ENCODE measurements around the gene KCNA5.

DNA sequence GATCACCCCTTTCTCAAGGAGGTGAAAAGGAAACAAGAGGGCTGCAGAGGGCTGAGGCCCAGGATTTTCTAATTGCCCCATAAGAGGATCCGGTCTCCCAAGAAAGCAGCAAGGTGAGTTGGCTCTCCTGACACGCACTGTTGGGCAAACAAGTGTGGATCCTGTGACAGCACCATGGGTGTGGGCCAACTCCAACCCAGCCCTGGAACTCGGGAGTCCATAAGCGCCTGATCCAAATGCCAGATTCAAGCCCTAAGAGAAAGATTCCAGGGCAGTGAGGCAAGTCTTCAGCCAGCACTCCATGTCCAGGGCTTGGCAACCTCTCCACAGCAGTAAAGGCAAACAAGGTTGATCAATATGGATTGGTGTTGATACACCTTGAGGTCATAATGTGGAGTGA, 33.1 kb downstream of the KCNA5 start:
- TF ChIP-seq ZNF446 (CRISPR knock-in tag; IDR thresholded peaks at IDR 0.05) (no peak), TCF7 (IDR thresholded peaks at IDR 0.05; ENCODE audit: low read depth) (no peak), ZNF672 (CRISPR knock-in tag; IDR thresholded peaks at IDR 0.05) (no peak), SP1 (IDR thresholded peaks at IDR 0.05) (no peak), SP1 (CRISPR knock-in tag; IDR thresholded peaks at IDR 0.05) (no peak), ZNF431 (CRISPR knock-in tag; IDR thresholded peaks at IDR 0.05; ENCODE audit: borderline replicate concordance, low read depth) (no peak), TAF1 (CRISPR knock-in tag; IDR thresholded peaks at IDR 0.05) (no peak), ZNF572 (CRISPR knock-in tag; IDR thresholded peaks at IDR 0.05) (no peak), ZNF792 (CRISPR knock-in tag; IDR thresholded peaks at IDR 0.05) (no peak), SSRP1 (CRISPR knock-in tag; IDR thresholded peaks at IDR 0.05) (no peak), ZFP1 (CRISPR knock-in tag; IDR thresholded peaks at IDR 0.05) (no peak)
- TF ChIP-seq, protein P1, sequence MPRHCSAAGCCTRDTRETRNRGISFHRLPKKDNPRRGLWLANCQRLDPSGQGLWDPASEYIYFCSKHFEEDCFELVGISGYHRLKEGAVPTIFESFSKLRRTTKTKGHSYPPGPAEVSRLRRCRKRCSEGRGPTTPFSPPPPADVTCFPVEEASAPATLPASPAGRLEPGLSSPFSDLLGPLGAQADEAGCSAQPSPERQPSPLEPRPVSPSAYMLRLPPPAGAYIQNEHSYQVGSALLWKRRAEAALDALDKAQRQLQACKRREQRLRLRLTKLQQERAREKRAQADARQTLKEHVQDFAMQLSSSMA (CRISPR knock-in tag; IDR thresholded peaks at IDR 0.05), result no peak
- TF ChIP-seq, protein P2, sequence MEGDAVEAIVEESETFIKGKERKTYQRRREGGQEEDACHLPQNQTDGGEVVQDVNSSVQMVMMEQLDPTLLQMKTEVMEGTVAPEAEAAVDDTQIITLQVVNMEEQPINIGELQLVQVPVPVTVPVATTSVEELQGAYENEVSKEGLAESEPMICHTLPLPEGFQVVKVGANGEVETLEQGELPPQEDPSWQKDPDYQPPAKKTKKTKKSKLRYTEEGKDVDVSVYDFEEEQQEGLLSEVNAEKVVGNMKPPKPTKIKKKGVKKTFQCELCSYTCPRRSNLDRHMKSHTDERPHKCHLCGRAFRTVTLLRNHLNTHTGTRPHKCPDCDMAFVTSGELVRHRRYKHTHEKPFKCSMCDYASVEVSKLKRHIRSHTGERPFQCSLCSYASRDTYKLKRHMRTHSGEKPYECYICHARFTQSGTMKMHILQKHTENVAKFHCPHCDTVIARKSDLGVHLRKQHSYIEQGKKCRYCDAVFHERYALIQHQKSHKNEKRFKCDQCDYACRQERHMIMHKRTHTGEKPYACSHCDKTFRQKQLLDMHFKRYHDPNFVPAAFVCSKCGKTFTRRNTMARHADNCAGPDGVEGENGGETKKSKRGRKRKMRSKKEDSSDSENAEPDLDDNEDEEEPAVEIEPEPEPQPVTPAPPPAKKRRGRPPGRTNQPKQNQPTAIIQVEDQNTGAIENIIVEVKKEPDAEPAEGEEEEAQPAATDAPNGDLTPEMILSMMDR (CRISPR knock-in tag; IDR thresholded peaks at IDR 0.05), result no peak
- TF ChIP-seq, protein P3, sequence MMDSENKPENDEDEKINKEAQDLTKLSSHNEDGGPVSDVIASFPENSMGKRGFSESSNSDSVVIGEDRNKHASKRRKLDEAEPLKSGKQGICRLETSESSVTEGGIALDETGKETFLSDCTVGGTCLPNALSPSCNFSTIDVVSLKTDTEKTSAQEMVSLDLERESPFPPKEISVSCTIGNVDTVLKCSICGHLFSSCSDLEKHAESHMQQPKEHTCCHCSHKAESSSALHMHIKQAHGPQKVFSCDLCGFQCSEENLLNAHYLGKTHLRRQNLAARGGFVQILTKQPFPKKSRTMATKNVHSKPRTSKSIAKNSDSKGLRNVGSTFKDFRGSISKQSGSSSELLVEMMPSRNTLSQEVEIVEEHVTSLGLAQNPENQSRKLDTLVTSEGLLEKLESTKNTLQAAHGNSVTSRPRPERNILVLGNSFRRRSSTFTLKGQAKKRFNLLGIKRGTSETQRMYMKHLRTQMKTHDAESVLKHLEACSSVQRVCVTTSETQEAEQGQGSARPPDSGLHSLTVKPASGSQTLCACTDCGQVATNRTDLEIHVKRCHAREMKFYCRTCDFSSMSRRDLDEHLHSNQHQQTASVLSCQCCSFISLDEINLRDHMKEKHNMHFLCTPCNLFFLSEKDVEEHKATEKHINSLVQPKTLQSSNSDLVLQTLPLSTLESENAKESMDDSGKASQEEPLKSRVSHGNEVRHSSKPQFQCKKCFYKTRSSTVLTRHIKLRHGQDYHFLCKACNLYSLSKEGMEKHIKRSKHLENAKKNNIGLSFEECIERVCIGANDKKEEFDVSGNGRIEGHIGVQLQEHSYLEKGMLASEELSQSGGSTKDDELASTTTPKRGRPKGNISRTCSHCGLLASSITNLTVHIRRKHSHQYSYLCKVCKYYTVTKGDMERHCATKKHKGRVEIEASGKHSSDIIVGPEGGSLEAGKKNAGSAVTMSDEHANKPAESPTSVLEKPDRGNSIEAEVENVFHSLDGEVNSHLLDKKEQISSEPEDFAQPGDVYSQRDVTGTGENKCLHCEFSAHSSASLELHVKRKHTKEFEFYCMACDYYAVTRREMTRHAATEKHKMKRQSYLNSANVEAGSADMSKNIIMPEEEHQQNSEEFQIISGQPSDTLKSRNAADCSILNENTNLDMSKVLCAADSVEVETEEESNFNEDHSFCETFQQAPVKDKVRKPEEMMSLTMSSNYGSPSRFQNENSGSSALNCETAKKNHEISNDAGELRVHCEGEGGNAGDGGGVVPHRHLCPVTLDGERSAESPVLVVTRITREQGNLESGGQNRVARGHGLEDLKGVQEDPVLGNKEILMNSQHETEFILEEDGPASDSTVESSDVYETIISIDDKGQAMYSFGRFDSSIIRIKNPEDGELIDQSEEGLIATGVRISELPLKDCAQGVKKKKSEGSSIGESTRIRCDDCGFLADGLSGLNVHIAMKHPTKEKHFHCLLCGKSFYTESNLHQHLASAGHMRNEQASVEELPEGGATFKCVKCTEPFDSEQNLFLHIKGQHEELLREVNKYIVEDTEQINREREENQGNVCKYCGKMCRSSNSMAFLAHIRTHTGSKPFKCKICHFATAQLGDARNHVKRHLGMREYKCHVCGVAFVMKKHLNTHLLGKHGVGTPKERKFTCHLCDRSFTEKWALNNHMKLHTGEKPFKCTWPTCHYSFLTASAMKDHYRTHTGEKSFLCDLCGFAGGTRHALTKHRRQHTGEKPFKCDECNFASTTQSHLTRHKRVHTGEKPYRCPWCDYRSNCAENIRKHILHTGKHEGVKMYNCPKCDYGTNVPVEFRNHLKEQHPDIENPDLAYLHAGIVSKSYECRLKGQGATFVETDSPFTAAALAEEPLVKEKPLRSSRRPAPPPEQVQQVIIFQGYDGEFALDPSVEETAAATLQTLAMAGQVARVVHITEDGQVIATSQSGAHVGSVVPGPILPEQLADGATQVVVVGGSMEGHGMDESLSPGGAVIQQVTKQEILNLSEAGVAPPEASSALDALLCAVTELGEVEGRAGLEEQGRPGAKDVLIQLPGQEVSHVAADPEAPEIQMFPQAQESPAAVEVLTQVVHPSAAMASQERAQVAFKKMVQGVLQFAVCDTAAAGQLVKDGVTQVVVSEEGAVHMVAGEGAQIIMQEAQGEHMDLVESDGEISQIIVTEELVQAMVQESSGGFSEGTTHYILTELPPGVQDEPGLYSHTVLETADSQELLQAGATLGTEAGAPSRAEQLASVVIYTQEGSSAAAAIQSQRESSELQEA (CRISPR knock-in tag; IDR thresholded peaks at IDR 0.05; ENCODE audit: not compliant biosample characterization), result no peak
- TF ChIP-seq, protein P4, sequence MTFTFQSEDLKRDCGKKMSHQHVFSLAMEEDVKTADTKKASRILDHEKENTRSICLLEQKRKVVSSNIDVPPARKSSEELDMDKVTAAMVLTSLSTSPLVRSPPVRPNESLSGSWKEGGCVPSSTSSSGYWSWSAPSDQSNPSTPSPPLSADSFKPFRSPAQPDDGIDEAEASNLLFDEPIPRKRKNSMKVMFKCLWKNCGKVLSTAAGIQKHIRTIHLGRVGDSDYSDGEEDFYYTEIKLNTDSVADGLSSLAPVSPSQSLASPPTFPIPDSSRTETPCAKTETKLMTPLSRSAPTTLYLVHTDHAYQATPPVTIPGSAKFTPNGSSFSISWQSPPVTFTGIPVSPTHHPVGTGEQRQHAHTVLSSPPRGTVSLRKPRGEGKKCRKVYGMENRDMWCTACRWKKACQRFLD (CRISPR knock-in tag; IDR thresholded peaks at IDR 0.05; ENCODE audit: borderline replicate concordance), result no peak

All from HepG2 (cell line).